Bronchial epithelial cell (primary cell): ENCODE data around the gene ATG4A. TPM values are rescaled to one million over a fixed set of nuclear protein-coding genes. Genes with fewer than 3 reads are reported as not detected.

Source experiments
- DNase-seq: peaks from one replicate; pipeline ENCODE4 v3.0.0-alpha.2; 2010; ENCODE audit warnings: low read depth
- FAIRE-seq: peaks from 2 replicates; lab custom pipeline; 2011; peaks lifted over from hg19 to GRCh38; lab: Jason Lieb, UNC
- H3K27me3 ChIP-seq: 2 replicates; pipeline ENCODE4 v1.5.1; 2011; ENCODE audit warnings: low read length; ENCODE audit not compliant: control insufficient read depth, insufficient read depth
- H3K36me3 ChIP-seq: 2 replicates; pipeline ENCODE4 v1.5.1; 2011; ENCODE audit warnings: low read length; ENCODE audit not compliant: control insufficient read depth, insufficient read depth
- H3K4me3 ChIP-seq: 2 replicates; pipeline ENCODE4 v1.5.1; 2011; ENCODE audit warnings: mild to moderate bottlenecking, low read depth, low read length, control low read depth
- total RNA-seq: library from RNA; depleted of rRNA; stranded (reverse); fragments of >200 nt; gene quantifications from 2 replicates; pipeline ENCODE4 v1.2.1, GENCODE V29; 2014
- TF ChIP-seq, protein P1 (sequence below): IDR thresholded peaks from 2 replicates; pipeline ENCODE4 v1.5.1; 2011; ENCODE audit warnings: mild to moderate bottlenecking, moderate library complexity, low read length, control low read depth, inconsistent platforms; ENCODE audit not compliant: insufficient read depth, severe bottlenecking

Gene ATG4A
- total RNA-seq, 1 donor from 2014 or later, result 12.4 TPM

DNA sequence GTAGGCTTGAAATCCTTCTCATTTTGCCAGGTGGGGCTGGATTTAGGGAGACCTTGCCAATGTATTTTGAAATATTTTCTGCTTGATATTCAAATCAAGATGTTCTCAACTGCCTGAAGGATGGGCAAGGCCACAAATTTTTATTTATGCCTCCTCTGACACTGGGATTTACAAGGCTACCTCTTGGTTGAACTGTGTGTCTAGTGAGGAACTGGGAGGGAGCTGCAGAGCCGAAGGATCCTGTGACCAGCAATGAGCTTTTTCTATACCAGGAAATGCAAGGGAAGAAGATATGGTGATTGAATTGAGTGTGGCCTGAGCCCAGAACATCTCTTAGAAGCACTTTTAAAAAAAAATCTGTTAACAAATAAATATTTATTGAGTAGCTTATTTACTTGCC, 31.8 kb upstream of the ATG4A start:
- Histone ChIP-seq H3K36me3 (no peaks in the 10 kb centered on the region), H3K4me3 (no peak overlapping the region), H3K27me3 (no peaks in the 10 kb centered on the region)
- TF ChIP-seq, protein P1, sequence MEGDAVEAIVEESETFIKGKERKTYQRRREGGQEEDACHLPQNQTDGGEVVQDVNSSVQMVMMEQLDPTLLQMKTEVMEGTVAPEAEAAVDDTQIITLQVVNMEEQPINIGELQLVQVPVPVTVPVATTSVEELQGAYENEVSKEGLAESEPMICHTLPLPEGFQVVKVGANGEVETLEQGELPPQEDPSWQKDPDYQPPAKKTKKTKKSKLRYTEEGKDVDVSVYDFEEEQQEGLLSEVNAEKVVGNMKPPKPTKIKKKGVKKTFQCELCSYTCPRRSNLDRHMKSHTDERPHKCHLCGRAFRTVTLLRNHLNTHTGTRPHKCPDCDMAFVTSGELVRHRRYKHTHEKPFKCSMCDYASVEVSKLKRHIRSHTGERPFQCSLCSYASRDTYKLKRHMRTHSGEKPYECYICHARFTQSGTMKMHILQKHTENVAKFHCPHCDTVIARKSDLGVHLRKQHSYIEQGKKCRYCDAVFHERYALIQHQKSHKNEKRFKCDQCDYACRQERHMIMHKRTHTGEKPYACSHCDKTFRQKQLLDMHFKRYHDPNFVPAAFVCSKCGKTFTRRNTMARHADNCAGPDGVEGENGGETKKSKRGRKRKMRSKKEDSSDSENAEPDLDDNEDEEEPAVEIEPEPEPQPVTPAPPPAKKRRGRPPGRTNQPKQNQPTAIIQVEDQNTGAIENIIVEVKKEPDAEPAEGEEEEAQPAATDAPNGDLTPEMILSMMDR, result no peak
- FAIRE-seq (no peak), DNase-seq (no peak)

DNA sequence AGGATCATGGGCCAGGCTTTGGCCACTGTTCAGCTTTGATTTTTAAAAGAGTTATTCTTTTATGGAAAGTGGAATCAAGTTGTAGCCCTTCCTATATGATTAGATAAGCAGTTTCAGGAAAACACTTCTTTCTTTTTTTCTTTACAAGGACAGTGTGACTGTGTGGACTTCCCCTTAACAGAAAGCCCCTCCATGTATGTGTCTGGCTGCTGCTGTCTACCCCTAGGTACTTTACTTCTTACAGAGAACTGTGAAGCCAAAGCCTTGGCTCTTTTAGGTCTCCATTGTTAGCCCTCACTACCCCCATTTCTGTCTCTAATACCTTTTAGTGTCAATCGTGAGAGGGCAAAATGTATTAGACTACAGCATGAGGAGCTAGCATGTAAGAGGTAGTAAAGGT, 27.6 kb upstream of the ATG4A start:
- TF ChIP-seq, protein P1, result no peak
- Histone ChIP-seq H3K27me3 (no peaks in the 10 kb centered on the region), H3K4me3 (no peak overlapping the region), H3K36me3 (no peaks in the 10 kb centered on the region)
- no peak for DNase-seq
- FAIRE-seq, result no peak

DNA sequence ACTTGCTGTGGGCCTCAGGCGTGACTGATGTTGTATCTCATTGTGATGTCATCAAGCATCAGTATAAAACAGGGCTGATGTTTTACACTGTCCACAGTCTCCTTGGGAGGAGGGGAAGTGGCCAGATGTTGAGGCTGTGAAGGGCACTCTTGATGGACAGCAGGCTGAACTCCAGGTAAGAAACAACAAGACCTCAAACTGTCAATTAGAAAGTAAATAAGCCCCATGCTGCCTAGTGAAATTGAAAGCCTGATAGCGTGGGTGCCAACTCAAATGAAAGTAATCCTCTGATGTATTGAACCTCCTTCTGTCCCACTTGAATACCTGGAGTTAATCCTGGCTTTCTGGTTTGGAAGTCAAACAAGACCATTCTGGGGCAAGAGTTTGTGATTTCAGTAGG, 27.0 kb upstream of the ATG4A start:
- TF ChIP-seq, protein P1, result no peak

DNA sequence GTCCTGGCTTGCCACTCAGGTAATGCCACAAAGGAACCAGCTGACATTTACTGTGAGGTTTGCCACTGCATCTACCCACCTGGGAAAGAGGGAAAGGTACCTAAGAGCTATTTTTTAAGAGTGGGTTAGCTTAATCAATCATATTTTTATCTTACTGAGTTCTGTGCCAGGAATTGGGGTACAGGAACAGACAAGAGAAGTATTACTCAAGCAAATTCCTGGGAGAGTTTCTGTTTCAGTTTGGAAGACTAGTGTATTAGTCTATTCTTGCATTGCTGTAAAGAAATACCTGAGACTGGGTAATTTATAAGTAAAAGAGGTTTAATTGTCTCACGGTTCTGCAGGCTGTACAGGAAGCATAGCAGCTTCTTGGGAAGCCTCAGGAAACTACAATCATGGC, 23.5 kb upstream of the ATG4A start:
- Histone ChIP-seq H3K4me3 (no peak overlapping the region), H3K36me3 (no peaks in the 10 kb centered on the region), H3K27me3 (no peaks in the 10 kb centered on the region)
- FAIRE-seq (no peak), DNase-seq (peak; percentile 55)
- TF ChIP-seq, protein P1, result no peak

More for the DNA sequence above, 27.0 kb upstream of the ATG4A start:
- FAIRE-seq (no peak), DNase-seq (no peak)
- no peak overlapping the region for H3K4me3 ChIP-seq
- no peaks in the 10 kb centered on the region for H3K27me3 ChIP-seq
- no peaks in the 10 kb centered on the region for H3K36me3 ChIP-seq

DNA sequence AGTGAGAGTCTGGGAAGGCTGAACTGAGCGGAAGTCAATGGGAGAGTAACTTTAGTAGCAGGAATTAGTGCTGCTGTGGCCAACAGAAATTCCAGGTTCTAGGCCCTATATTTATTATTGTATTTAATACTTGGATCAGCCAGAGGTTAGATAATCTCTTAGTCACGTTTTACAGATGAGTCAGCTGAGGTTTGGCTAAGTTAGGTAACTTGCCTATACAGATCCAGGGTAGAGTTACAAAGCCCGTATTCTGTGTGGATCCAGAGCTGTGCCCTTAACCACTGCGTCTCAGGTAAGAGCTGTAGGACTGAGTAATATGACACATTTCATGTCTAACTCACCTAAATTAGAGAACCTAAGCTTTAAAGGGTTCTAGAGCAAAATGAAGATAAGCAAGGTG, 20.7 kb upstream of the ATG4A start:
- H3K27me3 ChIP-seq, result no peaks in the 10 kb centered on the region

DNA sequence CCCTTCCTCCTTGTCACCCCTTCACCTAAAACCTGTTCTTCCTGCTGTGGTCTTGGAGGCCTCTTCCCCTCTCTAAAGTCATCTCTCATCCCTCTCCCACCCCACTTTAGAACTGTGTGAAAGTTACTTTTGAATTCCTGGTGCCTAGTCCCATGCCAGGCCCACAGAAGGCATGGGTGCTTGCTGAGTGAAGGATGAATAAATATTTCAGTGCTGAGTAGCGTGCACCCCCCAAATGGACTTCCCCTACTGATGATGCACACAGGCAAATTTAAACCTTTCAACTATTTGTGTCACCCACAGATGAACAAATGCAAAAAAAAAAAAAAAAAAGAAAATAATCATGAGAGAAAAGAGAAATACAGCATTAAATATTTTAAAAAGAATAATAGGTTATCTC, 20.0 kb upstream of the ATG4A start:
- FAIRE-seq, result no peak

More for the DNA sequence above, 20.7 kb upstream of the ATG4A start:
- FAIRE-seq (no peak), DNase-seq (peak; percentile 91)
- Histone ChIP-seq H3K36me3 (no peaks in the 10 kb centered on the region), H3K4me3 (no peak overlapping the region)
- TF ChIP-seq, protein P1, result no peak

More for the DNA sequence above, 20.0 kb upstream of the ATG4A start:
- H3K36me3 ChIP-seq, result no peaks in the 10 kb centered on the region
- peak; percentile 20 for DNase-seq
- TF ChIP-seq, protein P1, result no peak
- H3K27me3 ChIP-seq, result no peaks in the 10 kb centered on the region
- H3K4me3 ChIP-seq, result no peak overlapping the region
